ENCODE results near the gene DPP7.

DPP7 gene

DNA sequence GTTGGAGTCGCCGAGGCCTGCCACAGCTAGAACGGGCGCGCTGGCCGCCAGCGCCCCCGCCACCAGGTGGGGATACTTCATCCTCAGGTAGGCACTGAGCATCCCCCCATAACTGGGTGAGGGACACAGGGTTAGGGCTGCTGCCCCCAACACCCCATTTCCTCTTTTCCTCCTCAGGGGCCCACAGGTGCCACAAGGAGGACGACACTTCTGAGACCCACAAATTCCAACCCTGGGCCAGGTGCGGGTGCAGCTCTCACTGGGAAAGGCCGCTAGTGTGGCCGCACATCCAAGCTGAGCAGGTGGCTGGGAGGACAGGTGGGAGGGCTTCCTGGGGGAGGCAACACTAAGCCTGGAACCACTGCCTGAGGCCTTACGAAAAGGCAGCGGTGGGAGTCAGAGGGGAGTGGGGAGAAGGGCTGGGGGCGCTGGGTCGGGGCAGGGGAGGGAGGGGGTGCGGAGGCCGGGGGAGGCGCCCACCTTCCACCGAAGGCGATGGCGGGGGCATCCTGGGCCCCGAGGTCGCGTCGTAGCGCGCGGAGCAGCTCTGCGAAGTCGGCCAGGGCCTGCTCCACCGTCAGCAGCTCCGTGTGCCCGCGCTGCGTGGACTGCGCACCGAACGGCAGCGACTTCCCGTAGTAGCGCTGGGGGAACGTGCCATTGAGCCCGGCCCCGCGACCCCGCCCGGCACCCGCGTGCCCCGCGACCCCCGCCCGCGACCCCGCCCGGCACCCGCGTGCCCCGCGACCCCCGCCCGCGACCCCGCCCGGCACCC, 961 bp downstream of the DPP7 start:
- H3K27me3 ChIP-seq (ENCODE audit: control insufficient read depth in 1 of 2, insufficient read depth in 2 of 2, low read length in 2 of 2), result no peaks in the 10 kb centered on the region
- H3K4me3 ChIP-seq (ENCODE audit: low read depth in 1 of 2, low read length in 2 of 2), result no peak overlapping the region
- H3K36me3 ChIP-seq (ENCODE audit: insufficient read depth, low read length), result peaks cover 9% of the 10 kb centered on the region
- no peaks in the 10 kb centered on the region for H3K9me3 ChIP-seq (ENCODE audit: low read length)
- no peak overlapping the region for H3K9ac ChIP-seq (ENCODE audit: low read length)
- H3K27ac ChIP-seq (ENCODE audit: low read depth, low read length), result no peak overlapping the region
- H3K4me1 ChIP-seq (ENCODE audit: insufficient read depth, low read length), result no peaks in the 10 kb centered on the region

DNA sequence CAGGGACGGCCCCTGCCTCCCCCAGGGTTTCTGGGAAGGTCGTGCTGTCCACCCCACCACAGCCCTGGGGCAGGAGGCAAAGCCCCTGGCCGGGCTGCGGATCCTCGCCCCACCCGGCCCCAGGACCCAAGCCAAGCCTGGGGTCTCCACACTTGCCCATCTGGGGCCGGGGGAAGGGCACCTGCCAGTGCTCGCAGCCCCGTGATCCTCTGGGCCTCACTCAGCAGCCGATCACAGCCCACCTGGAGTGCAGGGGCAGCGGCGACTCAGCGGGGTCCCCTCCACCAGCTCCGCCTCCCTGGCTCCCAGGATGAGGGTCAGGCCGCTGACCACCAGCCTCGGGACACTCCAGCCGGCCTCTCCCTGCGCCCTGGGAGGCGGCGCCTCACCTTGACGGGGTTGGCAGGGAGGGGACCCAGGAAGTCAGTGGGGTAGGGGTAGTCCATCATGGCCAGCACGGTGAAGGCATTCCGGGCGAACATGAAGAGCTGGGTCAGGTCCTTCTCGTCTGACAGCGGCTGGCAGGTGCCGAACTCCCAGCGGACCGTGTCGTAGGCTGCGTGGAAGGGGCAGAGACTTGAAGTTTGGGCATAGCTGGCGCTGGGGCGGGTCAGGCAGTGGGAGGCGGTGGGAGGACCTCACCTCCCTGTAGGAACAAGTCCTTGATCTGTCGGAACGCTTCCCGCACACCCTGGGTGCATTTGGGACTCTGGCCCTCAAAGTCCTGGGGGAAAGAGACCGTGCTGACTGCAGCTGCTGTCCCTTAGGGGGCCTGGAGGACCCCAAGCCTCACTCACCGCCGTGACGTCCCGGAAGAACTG, 1.8 kb downstream of the DPP7 start:
- Histone ChIP-seq H3K9me3 (ENCODE audit: low read length) (no peaks in the 10 kb centered on the region), H3K27ac (ENCODE audit: low read depth, low read length) (no peak overlapping the region), H3K36me3 (ENCODE audit: insufficient read depth, low read length) (peaks cover 12% of the 10 kb centered on the region), H3K4me1 (ENCODE audit: insufficient read depth, low read length) (no peaks in the 10 kb centered on the region), H3K9ac (ENCODE audit: low read length) (no peak overlapping the region), H3K27me3 (ENCODE audit: control insufficient read depth in 1 of 2, insufficient read depth in 2 of 2, low read length in 2 of 2) (no peaks in the 10 kb centered on the region), H3K4me3 (ENCODE audit: low read depth in 1 of 2, low read length in 2 of 2) (no peak overlapping the region)

DNA sequence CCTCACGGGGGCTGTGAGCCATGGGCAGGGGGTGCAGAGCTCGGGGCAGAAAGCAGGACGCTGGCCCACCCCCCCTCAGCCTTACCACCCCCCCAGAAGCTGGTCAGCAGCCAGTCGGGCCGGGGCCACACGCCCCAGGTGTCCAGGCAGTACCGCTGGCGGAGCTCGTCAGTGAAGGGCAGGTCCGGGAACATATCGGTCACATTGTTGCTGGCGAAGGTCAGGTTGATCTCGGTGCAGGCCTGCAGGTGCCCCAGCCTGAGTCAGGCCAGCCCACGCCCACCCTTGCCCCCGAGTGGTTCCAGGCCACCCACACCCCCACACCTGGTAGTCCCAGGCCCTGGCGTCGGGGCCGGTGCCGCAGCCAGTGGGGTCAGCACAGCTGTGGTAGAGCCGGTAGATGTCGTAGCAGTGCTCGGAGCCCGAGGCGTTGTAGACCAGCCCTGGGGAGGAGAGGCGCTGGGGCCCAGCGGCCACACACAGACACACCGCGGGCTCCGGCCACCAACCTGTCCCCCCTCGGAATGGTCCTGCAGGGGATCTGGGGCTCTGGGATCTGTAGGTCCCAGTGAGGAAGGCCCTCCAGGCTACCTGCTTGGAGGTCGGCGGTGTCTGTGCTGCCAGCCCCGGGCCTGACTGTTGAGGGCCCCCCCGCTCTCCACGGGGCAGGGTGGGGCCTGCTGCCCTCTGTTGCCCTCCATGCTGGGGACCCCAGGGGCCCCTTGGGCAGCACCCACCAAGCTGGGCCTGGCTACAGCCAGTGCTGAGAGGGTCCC, 2.6 kb downstream of the DPP7 start:
- Histone ChIP-seq H3K9ac (ENCODE audit: low read length) (no peak overlapping the region), H3K36me3 (ENCODE audit: insufficient read depth, low read length) (peaks cover 12% of the 10 kb centered on the region), H3K4me3 (ENCODE audit: low read depth in 1 of 2, low read length in 2 of 2) (no peak overlapping the region), H3K9me3 (ENCODE audit: low read length) (no peaks in the 10 kb centered on the region), H3K4me1 (ENCODE audit: insufficient read depth, low read length) (no peaks in the 10 kb centered on the region), H3K27me3 (ENCODE audit: control insufficient read depth in 1 of 2, insufficient read depth in 2 of 2, low read length in 2 of 2) (no peaks in the 10 kb centered on the region), H3K27ac (ENCODE audit: low read depth, low read length) (no peak overlapping the region)

DNA sequence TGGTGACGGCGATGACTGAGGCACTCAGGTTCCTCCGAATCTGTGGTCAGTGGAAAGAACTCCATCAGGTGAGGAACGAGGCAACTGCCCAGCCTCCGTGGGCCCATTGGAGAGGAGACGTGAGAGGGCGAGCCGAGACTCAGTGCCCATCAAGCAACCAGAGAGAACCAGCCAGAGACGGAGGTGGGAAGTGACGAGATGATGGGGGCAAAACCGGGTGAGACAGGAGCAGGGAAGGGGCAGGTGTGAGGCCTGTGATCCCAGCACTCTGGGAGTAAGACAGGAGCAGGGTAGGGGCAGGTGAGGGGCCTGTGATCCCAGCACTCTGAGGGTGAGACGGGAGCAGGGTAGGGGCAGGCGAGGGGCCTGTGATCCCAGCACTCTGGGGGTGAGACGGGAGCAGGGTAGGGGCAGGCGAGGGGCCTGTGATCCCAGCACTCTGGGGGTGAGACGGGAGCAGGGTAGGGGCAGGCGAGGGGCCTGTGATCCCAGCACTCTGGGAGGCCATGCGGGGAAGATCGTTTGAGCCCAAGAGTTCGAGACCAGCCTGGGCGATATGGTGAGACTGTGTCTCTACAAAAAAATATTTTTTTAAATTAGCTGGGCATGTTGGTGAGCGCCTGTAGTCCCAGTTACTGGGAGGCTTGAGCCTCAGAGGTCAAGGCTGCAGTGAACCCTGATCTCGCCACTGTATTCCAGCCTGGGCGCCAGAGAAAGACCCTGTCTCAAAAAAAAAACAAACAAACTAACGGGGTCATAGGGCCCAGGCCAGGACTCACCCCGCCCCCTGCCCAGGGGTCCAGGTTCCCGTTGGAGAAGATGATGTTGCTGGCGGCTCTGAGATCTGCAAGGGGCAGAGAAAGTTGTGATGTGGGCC, 3.4 kb downstream of the DPP7 start:
- Histone ChIP-seq H3K4me1 (ENCODE audit: insufficient read depth, low read length) (no peaks in the 10 kb centered on the region), H3K9ac (ENCODE audit: low read length) (no peak overlapping the region), H3K27me3 (ENCODE audit: control insufficient read depth in 1 of 2, insufficient read depth in 2 of 2, low read length in 2 of 2) (no peaks in the 10 kb centered on the region), H3K4me3 (ENCODE audit: low read depth in 1 of 2, low read length in 2 of 2) (no peak overlapping the region), H3K27ac (ENCODE audit: low read depth, low read length) (no peak overlapping the region), H3K9me3 (ENCODE audit: low read length) (no peaks in the 10 kb centered on the region), H3K36me3 (ENCODE audit: insufficient read depth, low read length) (peaks cover 12% of the 10 kb centered on the region)

DNA sequence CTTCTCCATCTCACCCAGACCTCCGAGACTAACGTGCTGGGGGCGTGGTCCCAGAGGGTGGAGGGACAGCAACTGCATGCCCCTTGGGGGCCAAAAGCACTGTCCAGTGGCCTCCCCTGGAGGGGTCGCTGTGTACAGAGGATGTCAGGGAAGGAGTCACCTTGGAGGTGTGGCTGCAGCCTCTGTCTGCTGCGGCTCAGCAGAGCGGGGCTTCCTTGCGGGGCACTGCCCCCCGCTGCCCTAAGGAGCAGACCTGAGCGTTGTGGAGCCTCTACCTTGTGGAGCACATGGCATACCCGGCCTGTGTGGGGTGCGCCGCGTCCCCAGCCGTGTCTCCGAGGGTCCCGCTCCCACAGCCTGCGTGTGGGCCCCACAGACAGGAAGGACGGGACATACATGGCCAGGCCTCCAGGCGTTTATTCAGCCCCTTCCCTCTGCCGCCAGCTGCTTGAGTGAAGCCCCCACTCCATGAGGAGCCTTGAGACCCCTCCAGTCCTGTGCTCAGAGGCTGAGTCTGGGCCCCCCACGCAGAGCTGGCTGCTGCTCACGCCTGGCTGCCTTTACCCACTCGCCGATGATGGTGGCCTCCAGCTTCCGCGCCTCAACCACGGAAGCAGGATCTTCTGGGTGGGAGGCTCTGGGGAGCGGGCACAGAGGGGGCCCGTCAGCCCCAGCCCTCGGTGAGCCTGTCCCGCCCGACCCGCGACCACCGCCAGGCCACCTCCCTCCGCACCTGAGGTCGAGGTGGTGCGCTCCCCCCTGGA, 4.2 kb downstream of the DPP7 start:
- Histone ChIP-seq H3K4me3 (ENCODE audit: low read depth in 1 of 2, low read length in 2 of 2) (no peak overlapping the region), H3K27ac (ENCODE audit: low read depth, low read length) (no peak overlapping the region), H3K9ac (ENCODE audit: low read length) (no peak overlapping the region), H3K4me1 (ENCODE audit: insufficient read depth, low read length) (no peaks in the 10 kb centered on the region), H3K9me3 (ENCODE audit: low read length) (no peaks in the 10 kb centered on the region), H3K27me3 (ENCODE audit: control insufficient read depth in 1 of 2, insufficient read depth in 2 of 2, low read length in 2 of 2) (no peaks in the 10 kb centered on the region), H3K36me3 (ENCODE audit: insufficient read depth, low read length) (peaks cover 18% of the 10 kb centered on the region)

DNA sequence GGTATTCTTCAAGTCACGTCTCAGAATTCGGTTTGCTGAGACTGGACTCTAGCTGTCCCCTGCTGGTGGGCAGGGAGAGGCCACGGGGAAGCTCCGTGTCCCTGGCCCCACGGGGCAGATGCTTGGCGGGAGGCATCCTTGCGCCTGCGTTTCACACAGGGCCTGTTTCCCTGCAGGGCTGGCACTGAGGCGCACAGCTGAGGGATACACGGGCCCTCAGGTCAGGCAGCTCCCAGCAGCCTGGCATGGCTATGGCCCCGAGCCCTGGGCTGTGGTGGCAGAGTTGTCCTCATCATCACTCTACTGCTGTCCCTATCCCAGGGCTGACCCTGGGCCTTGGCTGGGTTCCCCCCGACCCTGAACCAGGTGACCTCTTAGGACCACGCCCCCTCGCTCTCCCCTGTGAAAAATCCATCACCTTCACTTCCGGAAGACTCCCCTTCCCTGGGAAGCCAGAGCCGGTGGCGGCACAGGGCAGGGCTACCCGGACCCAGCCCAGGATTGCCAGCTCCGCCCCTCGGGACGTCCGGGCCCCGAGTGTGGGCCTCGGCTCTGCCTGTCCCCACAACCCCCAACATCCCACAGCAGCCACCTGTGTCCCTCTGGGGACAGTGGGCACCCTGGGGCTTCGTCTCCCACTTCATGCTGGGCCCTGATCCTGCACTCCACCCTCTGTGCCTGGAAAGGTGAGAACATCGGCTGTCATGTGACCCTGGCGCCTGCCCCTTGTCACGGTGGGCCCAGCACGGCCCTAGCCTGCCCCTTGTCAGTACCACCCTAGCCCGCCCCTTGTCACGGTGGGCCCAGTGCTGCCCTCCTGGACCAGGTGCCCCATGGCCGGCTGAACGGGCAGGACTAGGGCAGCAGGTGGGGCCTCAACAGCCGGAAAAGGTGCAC, 5.0 kb downstream of the DPP7 start:
- H3K4me1 ChIP-seq (ENCODE audit: insufficient read depth, low read length), result no peaks in the 10 kb centered on the region
- no peak overlapping the region for H3K27ac ChIP-seq (ENCODE audit: low read depth, low read length)
- no peaks in the 10 kb centered on the region for H3K27me3 ChIP-seq (ENCODE audit: control insufficient read depth in 1 of 2, insufficient read depth in 2 of 2, low read length in 2 of 2)
- peaks cover 22% of the 10 kb centered on the region for H3K36me3 ChIP-seq (ENCODE audit: insufficient read depth, low read length)
- H3K9ac ChIP-seq (ENCODE audit: low read length), result no peak overlapping the region
- no peaks in the 10 kb centered on the region for H3K9me3 ChIP-seq (ENCODE audit: low read length)
- no peak overlapping the region for H3K4me3 ChIP-seq (ENCODE audit: low read depth in 1 of 2, low read length in 2 of 2)

DNA sequence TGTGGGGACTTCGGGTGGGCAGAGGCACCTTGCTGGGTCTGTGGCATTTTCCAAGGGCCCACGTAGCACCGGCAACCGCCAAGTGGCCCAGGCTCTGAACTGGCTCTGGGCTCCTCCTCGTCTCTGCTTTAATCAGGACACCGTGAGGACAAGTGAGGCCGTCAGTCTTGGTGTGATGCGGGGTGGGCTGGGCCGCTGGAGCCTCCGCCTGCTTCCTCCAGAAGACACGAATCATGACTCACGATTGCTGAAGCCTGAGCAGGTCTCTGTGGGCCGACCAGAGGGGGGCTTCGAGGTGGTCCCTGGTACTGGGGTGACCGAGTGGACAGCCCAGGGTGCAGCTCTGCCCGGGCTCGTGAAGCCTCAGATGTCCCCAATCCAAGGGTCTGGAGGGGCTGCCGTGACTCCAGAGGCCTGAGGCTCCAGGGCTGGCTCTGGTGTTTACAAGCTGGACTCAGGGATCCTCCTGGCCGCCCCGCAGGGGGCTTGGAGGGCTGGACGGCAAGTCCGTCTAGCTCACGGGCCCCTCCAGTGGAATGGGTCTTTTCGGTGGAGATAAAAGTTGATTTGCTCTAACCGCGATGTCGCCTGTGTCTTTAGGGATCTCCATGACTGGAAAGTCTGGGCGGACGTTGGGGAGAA, 5.8 kb downstream of the DPP7 start:
- no peaks in the 10 kb centered on the region for H3K4me1 ChIP-seq (ENCODE audit: insufficient read depth, low read length)
- H3K36me3 ChIP-seq (ENCODE audit: insufficient read depth, low read length), result peaks cover 26% of the 10 kb centered on the region
- H3K4me3 ChIP-seq (ENCODE audit: low read depth in 1 of 2, low read length in 2 of 2), result no peak overlapping the region
- no peak overlapping the region for H3K27ac ChIP-seq (ENCODE audit: low read depth, low read length)
- H3K27me3 ChIP-seq (ENCODE audit: control insufficient read depth in 1 of 2, insufficient read depth in 2 of 2, low read length in 2 of 2), result no peaks in the 10 kb centered on the region
- H3K9me3 ChIP-seq (ENCODE audit: low read length), result no peaks in the 10 kb centered on the region
- H3K9ac ChIP-seq (ENCODE audit: low read length), result no peak overlapping the region

DNA sequence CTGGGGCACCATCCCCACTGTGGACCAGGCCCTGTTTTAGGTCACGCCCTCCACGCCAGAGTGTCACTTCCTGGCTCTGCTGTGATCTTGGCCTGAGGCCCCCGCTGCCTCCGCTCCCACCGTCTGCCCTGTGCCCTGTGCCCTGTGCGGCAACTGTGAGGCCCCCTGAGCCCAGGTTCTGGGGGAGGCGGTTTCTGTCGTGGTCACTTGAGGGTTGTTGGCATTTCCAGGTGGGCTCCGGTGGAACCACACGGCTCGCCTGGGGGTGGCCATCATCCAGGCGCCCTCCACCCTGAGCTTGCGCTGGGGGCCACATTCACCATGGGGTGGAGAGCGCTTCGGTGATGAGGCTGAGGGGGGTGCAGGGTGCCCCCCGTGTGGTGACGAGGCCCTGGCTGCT, 6.6 kb downstream of the DPP7 start:
- H3K36me3 ChIP-seq (ENCODE audit: insufficient read depth, low read length), result peaks cover 31% of the 10 kb centered on the region
- H3K27me3 ChIP-seq (ENCODE audit: control insufficient read depth in 1 of 2, insufficient read depth in 2 of 2, low read length in 2 of 2), result no peaks in the 10 kb centered on the region
- H3K4me3 ChIP-seq (ENCODE audit: low read depth in 1 of 2, low read length in 2 of 2), result no peak overlapping the region
- H3K9me3 ChIP-seq (ENCODE audit: low read length), result no peaks in the 10 kb centered on the region
- H3K4me1 ChIP-seq (ENCODE audit: insufficient read depth, low read length), result no peaks in the 10 kb centered on the region
- H3K27ac ChIP-seq (ENCODE audit: low read depth, low read length), result no peak overlapping the region
- H3K9ac ChIP-seq (ENCODE audit: low read length), result no peak overlapping the region

DNA sequence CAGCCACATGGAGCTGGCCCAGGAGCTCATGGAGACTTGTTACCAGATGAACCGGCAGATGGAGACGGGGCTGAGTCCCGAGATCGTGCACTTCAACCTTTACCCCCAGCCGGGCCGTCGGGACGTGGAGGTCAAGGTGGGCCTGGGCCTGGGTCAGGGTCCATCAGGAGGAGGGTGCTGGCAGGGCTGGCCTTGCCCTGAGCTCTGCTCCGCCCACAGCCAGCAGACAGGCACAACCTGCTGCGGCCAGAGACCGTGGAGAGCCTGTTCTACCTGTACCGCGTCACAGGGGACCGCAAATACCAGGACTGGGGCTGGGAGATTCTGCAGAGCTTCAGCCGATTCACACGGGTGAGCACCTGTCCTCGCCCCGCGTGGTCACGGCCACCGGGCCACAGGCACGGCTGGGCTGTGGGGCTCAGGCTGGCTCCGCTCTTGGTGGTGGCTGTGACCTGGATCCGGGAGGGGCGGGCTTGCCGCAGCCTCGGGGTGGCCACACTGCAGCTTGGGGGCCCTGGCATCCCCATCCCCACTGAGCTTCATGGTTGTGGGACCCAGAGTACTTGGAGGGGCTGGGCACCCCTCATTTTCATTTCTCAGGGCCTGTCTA, 7.1 kb downstream of the DPP7 start:
- no peak overlapping the region for H3K4me3 ChIP-seq (ENCODE audit: low read depth in 1 of 2, low read length in 2 of 2)
- no peaks in the 10 kb centered on the region for H3K27me3 ChIP-seq (ENCODE audit: control insufficient read depth in 1 of 2, insufficient read depth in 2 of 2, low read length in 2 of 2)
- H3K9me3 ChIP-seq (ENCODE audit: low read length), result no peaks in the 10 kb centered on the region
- peaks cover 31% of the 10 kb centered on the region for H3K36me3 ChIP-seq (ENCODE audit: insufficient read depth, low read length)
- no peaks in the 10 kb centered on the region for H3K4me1 ChIP-seq (ENCODE audit: insufficient read depth, low read length)
- no peak overlapping the region for H3K9ac ChIP-seq (ENCODE audit: low read length)
- H3K27ac ChIP-seq (ENCODE audit: low read depth, low read length), result no peak overlapping the region
